Heart left ventricle (tissue), 13 donors: ENCODE results near the gene ANK2.

ENCODE experiments used
- CTCF ChIP-seq, 12 donors: fragments of 200-600 bp; sonication (generic) in 4 of 12; IDR thresholded peaks; one replicate each; pipeline versions ENCODE4 v1.5.0 to v1.8.0; 2018 to 2022; ENCODE audit warnings: antibody characterized with exemption in 12 of 12, mild to moderate bottlenecking in 5 of 12
- POLR2A ChIP-seq, 2 donors: fragments of 450-650 bp; IDR thresholded peaks; one replicate each; pipeline ENCODE4 v1.6.1; 2017; ENCODE audit warnings: antibody characterized with exemption in 2 of 2, mild to moderate bottlenecking in 2 of 2, moderate library complexity in 2 of 2
- donor health status: ischemic (EF 13 %, LVEDD 7.1; RV severe dilation, severe dysfunction).
- donor health status: DM: no; HTN: yes; CAD: no.
- donor health status: DM: no; HTN: no; CAD: no.
- donor health status: ischemic (EF 25% LVEDD 6.9; RV normal size, moderate dysfunction).
- donor health status: ischemic (EF 25% LVEDD 5.7; RV mildly dilated, moderate dysfunction).
- donor health status: ischemic (EF 35%, LVEDD 5.7; RV mildly dilated, moderate dysfunction).
- donor health status: nonischemic (EF 11% LVEDD 7.7; RV severe dilation, severe dysfunction).
- donor health status: DM: yes; HTN: yes; CAD: no.
- donor health status: PGD.
- donor health status: ischemic (EF 29% LVEDD 5.4; RV normal size, mild dysfunction).
- donor health status: nonischemic (EF 23%, LVEDD 6.1; RV moderate dilation, normal function).

- no peak for TF ChIP-seq POLR2A (IDR thresholded peaks at IDR 0.05)
- TF ChIP-seq CTCF (IDR thresholded peaks at IDR 0.05): no peak
Measured at GRCh38 chr4:113332701-113333100, 283.2 kb downstream of the ANK2 start.
